ENCODE data around the gene SCRN1. TPM values are rescaled to one million over a fixed set of nuclear protein-coding genes. Genes with fewer than 3 reads are reported as not detected.
A peak's percentile ranks its signal among the peaks of the same experiment; 100 is the strongest.

Gene SCRN1
- total RNA-seq, 1 donor from 2014 or later: 0.78 TPM

DNA sequence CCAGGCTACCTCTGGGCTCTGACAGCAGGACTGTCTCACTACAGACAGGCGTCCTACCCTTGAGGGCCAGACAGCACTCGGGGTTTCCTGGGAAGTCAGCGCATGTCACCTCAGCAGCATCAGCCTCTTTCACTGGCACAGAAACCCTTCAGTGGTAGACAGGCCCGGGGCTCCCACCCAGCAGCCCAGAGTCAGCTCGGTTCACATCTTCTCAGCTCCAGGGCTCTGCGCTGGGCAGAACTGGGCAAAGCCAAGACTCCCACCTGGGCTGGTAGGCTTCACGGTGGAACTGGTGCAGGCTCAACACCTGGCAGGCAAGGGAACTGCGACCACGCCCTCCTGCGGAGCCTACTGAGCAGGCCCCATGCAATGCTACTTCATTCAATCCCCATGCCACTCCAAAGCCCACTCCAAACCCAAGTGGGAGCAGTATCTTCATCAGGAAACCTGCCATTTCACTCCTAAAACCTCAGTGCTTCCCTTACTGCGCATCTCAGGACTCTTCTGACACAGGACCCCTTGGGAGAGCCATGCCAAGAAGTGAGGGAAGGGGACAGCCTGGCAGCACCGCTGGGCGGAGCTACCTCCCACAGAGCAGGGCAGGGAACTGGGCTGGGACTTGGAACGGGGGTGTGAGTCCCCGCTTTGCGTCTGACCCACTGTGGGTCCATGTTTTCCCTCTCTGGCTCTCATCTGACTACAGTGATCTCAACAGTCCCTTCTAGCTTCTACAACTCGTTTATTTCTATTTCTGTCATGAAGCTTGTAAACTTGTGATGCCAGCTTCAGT lies 60.4 kb downstream of the SCRN1 start:
- intact Hi-C loops (cut with micrococcal nuclease): no loop called here
- H3K27me3 Mint-ChIP-seq (ENCODE audit: insufficient read depth): peaks cover 1% of the 10 kb centered on the region
- H3K27ac Mint-ChIP-seq: no peak overlapping the region
- no peaks in the 10 kb centered on the region for H3K36me3 Mint-ChIP-seq (ENCODE audit: low read depth)
- no peaks in the 10 kb centered on the region for H3K9me3 Mint-ChIP-seq
- no peaks in the 10 kb centered on the region for H3K4me1 Mint-ChIP-seq (ENCODE audit: low read depth)
- no peak overlapping the region for H3K4me3 Mint-ChIP-seq
- DNase-seq (ENCODE audit: low spot score): no peak

DNA sequence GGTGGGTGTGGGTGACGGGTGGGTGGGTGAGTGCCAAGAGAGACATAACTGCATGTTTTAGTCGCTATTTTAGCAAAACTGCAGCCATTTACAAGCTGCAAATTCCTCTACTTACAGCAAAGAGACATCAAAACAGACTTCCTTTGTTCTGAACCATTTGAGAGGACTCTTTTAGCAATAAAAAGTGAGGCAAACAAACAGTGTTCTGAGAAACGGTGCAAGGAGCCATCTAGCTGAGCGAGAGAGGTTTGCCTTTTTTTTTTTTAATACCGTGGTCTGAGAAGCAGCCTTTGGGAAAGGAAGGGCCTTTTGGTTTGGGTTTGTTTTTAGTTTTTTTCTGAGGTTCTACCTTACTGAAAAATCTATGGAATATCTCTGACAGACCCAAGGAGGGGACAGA lies 62.9 kb downstream of the SCRN1 start:
- H3K27ac Mint-ChIP-seq: no peak overlapping the region
- H3K36me3 Mint-ChIP-seq (ENCODE audit: low read depth): no peaks in the 10 kb centered on the region
- H3K27me3 Mint-ChIP-seq (ENCODE audit: insufficient read depth): no peaks in the 10 kb centered on the region
- H3K9me3 Mint-ChIP-seq: no peaks in the 10 kb centered on the region
- intact Hi-C loops (cut with micrococcal nuclease): no loop called here
- H3K4me3 Mint-ChIP-seq: no peak overlapping the region
- no peaks in the 10 kb centered on the region for H3K4me1 Mint-ChIP-seq (ENCODE audit: low read depth)
- DNase-seq (ENCODE audit: low spot score): no peak

DNA sequence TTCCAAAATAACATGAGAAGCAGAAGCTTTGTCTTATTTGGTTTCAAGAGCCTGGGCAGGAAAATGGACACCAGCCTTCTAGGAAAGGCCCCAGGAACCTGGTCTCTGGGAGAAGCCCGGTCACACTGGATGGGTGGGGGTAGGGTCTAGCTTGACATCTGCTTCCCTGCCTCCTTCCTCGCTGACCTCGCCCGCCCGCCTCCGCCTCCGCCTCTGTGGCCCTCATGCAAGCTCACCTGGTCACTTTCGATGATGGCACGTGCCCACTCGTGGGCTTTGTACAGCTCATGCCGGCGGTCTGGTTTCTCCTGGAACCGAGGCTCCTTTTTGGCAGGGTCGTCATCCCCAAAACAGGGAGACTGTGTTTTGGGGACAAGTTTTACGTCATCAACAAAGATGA lies 63.4 kb downstream of the SCRN1 start:
- intact Hi-C loops (cut with micrococcal nuclease): no loop called here
- Mint-ChIP-seq H3K9me3 (no peaks in the 10 kb centered on the region), H3K36me3 (ENCODE audit: low read depth) (no peaks in the 10 kb centered on the region), H3K27me3 (ENCODE audit: insufficient read depth) (no peaks in the 10 kb centered on the region), H3K4me1 (ENCODE audit: low read depth) (no peaks in the 10 kb centered on the region), H3K27ac (no peak overlapping the region), H3K4me3 (no peak overlapping the region)
- no peak for DNase-seq (ENCODE audit: low spot score)

DNA sequence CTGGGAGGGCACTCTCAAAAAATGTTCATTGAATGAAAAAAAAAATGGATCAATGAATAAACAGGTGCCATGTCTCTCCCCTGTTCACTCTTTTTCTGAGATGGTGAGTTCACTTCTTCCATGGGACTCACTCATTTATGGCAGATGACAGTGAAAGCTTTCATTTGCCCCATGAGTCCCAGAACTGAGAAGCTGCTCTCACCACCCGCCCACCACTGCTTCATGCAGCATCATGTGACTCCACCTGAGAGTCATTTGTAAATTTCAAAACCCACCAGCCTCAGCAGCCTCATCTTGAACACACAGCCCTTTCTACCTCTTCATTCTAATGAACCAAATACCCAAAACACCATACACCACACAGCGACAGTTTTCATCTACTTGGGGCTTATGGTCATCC lies 64.9 kb downstream of the SCRN1 start:
- no peaks in the 10 kb centered on the region for H3K36me3 Mint-ChIP-seq (ENCODE audit: low read depth)
- no peak overlapping the region for H3K4me3 Mint-ChIP-seq
- DNase-seq (ENCODE audit: low spot score): no peak
- no peaks in the 10 kb centered on the region for H3K4me1 Mint-ChIP-seq (ENCODE audit: low read depth)
- no peaks in the 10 kb centered on the region for H3K9me3 Mint-ChIP-seq
- intact Hi-C loops (cut with micrococcal nuclease): loop anchor here (5.0 kb wide), 1 partner anchor 138 kb away; no protein-coding TSS in a partner anchor
- H3K27ac Mint-ChIP-seq: no peak overlapping the region
- H3K27me3 Mint-ChIP-seq (ENCODE audit: insufficient read depth): no peaks in the 10 kb centered on the region

DNA sequence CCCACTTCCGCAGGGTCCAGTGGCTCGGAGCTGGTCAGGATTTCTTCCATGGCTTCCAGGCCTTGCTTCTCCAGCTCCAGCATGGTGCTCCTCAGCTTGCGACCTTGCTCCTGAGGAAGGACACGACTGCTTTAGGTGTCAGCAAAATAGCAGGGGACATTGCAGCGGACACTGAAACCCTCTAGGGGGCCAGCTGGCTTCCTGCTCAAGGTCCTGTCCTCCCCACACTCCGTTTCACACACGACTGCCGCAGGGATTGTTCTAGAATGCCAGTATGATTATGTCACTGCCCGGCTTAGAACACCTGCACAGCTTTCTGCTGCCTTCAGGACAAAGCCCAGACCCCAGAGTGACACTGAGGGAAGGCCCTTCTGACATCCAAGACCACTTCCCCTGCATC lies 65.6 kb downstream of the SCRN1 start:
- no peaks in the 10 kb centered on the region for H3K27me3 Mint-ChIP-seq (ENCODE audit: insufficient read depth)
- H3K4me3 Mint-ChIP-seq: no peak overlapping the region
- no peaks in the 10 kb centered on the region for H3K9me3 Mint-ChIP-seq
- no peaks in the 10 kb centered on the region for H3K36me3 Mint-ChIP-seq (ENCODE audit: low read depth)
- H3K4me1 Mint-ChIP-seq (ENCODE audit: low read depth): no peaks in the 10 kb centered on the region
- DNase-seq (ENCODE audit: low spot score): no peak
- no peak overlapping the region for H3K27ac Mint-ChIP-seq
- intact Hi-C loops (cut with micrococcal nuclease): loop anchor here (5.0 kb wide), 1 partner anchor 138 kb away; no protein-coding TSS in a partner anchor

DNA sequence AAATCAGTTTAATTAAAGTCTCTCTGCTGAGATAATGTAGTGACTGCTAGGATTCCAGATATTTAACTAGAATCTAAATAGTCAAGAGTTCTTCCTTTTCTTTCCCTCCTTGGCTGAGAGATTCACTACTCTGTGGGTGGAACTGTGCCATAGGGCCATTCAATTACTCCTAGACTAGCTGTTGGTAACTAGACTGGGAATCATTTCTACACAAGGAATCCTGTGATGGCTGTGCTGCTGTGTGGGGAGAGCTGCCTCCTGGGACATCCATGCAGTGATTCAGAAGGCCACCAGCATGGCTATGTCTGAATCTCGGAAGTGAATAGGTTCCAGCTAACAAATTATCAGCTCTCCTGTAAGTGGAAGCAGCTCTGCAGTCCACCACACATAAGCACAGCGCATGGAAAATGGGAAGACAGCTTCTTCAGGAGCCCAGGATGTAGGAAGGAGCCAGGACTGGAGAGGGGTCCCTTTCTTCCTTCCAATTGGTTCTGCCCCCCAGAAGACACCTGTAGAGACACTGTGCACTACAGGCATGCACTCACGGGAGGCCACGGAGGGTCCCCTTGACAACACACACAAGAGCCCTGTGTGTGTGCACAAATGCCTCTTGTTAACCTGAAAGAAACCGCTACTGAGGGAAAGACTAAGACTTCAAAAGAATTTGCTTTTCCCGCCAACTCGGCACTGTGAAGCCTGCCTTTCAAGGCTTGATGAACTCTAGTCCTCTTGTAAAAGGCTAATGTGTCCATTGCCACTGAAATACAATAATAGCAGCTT lies 66.5 kb downstream of the SCRN1 start:
- no peak overlapping the region for H3K4me3 Mint-ChIP-seq
- no peaks in the 10 kb centered on the region for H3K36me3 Mint-ChIP-seq (ENCODE audit: low read depth)
- H3K27ac Mint-ChIP-seq: no peak overlapping the region

DNA sequence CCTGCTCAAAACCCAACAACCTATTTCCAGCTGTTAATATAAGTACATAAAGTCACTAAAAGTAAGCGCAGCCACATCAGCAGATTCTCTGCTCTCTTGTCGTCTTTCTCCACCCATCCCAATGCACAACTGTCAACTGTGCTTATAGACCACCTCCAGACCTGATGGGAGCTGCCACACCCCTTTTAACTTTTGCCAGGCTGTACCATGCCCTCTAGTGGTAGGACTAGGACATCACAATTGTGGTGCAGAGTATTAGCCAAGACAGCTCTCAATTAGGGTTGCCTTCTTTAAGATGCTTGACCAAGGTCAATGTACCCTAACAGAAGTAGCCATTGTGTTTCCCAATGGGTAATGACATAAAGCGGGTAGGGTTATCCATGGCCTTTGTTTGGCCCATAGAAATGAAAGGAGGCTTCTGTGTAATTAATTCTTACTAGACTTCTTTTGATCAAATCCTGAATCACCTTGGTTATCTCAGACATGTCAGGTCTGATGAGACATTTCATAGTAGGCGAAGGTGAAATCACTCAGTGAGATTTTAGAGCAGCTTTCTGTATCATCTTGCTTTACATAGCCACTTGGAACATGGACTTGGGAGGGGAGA lies 68.1 kb downstream of the SCRN1 start:
- Mint-ChIP-seq H3K27me3 (ENCODE audit: insufficient read depth) (no peaks in the 10 kb centered on the region), H3K4me1 (ENCODE audit: low read depth) (no peaks in the 10 kb centered on the region), H3K4me3 (no peak overlapping the region), H3K27ac (no peak overlapping the region), H3K36me3 (ENCODE audit: low read depth) (no peaks in the 10 kb centered on the region), H3K9me3 (no peaks in the 10 kb centered on the region)
- intact Hi-C loops (cut with micrococcal nuclease): loop anchor here (1.0 to 5.0 kb wide), 3 partner anchors 141 to 287 kb away; no protein-coding TSS in a partner anchor
- peak; percentile 23 for DNase-seq (ENCODE audit: low spot score)

More for the DNA sequence above, 66.5 kb downstream of the SCRN1 start:
- no peak for DNase-seq (ENCODE audit: low spot score)
- intact Hi-C loops (cut with micrococcal nuclease): loop anchor here (5.0 kb wide), 1 partner anchor 139 kb away; no protein-coding TSS in a partner anchor
- H3K9me3 Mint-ChIP-seq: no peaks in the 10 kb centered on the region
- no peaks in the 10 kb centered on the region for H3K4me1 Mint-ChIP-seq (ENCODE audit: low read depth)
- H3K27me3 Mint-ChIP-seq (ENCODE audit: insufficient read depth): no peaks in the 10 kb centered on the region

DNA sequence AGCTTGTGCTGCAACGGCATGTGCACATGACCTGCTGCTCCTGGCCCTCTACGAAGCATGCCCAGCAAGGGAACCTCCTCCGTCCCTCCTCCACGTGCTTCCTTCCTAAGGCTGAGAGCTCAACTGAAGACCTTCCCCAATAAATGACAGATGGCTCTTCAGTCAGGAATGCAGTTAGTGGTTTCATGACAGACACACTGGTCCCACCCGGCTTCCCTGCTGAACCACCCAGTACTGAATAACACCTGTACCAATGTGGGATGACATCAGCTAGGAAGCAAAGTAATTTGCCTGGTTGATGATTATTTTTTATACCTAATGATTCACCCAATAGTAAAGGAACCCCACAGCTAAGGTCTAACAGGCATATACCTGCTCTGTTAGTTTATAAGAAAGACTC lies 69.1 kb downstream of the SCRN1 start:
- no peak for DNase-seq (ENCODE audit: low spot score)
- Mint-ChIP-seq H3K4me1 (ENCODE audit: low read depth) (no peaks in the 10 kb centered on the region), H3K9me3 (no peaks in the 10 kb centered on the region), H3K4me3 (no peak overlapping the region), H3K27me3 (ENCODE audit: insufficient read depth) (peaks cover 2% of the 10 kb centered on the region), H3K36me3 (ENCODE audit: low read depth) (no peaks in the 10 kb centered on the region), H3K27ac (no peak overlapping the region)
- intact Hi-C loops (cut with micrococcal nuclease): loop anchor here (2.0 to 5.0 kb wide), 2 partner anchors 142 to 286 kb away; no protein-coding TSS in a partner anchor

DNA sequence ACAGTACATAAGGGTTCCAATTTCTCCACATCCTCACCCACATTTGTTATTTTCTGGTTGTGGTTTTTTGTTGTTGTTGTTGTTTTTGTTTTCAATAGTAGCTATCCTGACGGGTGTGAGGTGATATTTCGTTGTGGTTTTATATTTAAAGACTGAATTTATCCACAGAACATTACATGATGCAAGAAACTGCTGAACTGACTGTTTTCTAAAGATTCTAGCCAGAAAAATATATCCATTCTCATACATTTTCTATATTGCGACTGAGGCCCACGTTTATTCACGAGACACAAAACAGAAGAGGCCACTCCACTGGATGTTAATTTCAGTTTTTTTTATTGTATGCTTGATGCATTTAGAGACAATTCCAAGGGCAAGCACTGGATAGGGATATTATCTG lies 69.8 kb downstream of the SCRN1 start:
- H3K27me3 Mint-ChIP-seq (ENCODE audit: insufficient read depth): peaks cover 5% of the 10 kb centered on the region
- no peak for DNase-seq (ENCODE audit: low spot score)
- no peaks in the 10 kb centered on the region for H3K4me1 Mint-ChIP-seq (ENCODE audit: low read depth)
- intact Hi-C loops (cut with micrococcal nuclease): loop anchor here (2.0 to 5.0 kb wide), 2 partner anchors 143 to 285 kb away; no protein-coding TSS in a partner anchor
- no peak overlapping the region for H3K27ac Mint-ChIP-seq
- no peak overlapping the region for H3K4me3 Mint-ChIP-seq
- no peaks in the 10 kb centered on the region for H3K9me3 Mint-ChIP-seq
- H3K36me3 Mint-ChIP-seq (ENCODE audit: low read depth): no peaks in the 10 kb centered on the region

DNA sequence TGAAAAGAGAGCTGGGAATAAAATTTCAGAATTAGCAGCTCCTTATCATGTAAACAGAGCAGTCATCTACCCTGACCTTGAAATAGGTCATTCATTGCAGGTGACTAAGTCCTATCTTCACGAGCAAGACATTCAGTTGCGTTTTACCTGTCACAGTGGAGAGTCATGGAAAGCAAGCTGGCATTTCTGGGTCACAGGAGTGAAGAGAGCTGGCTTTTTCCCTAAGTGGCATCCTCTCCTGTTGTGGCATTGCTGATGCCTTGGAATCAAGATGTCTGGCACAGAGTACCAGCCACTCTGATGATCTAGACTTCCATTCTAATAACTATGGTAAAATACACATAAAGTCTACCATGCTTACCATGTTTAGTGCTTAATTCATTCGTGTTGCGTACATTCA lies 70.8 kb downstream of the SCRN1 start:
- H3K27ac Mint-ChIP-seq: no peak overlapping the region
- no peaks in the 10 kb centered on the region for H3K36me3 Mint-ChIP-seq (ENCODE audit: low read depth)
- DNase-seq (ENCODE audit: low spot score): no peak
- intact Hi-C loops (cut with micrococcal nuclease): no loop called here
- no peaks in the 10 kb centered on the region for H3K4me1 Mint-ChIP-seq (ENCODE audit: low read depth)
- H3K27me3 Mint-ChIP-seq (ENCODE audit: insufficient read depth): peaks cover 5% of the 10 kb centered on the region
- no peak overlapping the region for H3K4me3 Mint-ChIP-seq
- no peaks in the 10 kb centered on the region for H3K9me3 Mint-ChIP-seq

DNA sequence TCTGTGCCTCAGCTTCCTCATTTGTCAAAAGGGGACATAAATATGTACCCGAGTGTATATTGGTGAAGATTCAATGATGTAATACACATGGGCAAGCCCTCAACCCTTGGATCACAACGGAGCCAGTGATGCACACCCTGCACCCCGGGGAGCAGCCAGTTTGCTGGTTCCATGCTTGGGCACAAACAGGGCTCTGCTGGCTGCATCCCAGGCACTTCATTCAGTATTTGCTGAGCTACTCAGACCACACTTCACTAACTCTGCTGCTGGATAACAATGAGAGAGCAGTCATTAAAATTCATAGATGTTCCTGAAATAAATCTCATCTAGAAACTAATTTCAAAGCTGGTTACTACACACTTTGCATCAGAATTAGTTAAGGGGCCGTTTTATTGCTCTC lies 72.0 kb downstream of the SCRN1 start:
- no peak for DNase-seq (ENCODE audit: low spot score)
- Mint-ChIP-seq H3K27ac (no peak overlapping the region), H3K27me3 (ENCODE audit: insufficient read depth) (peaks cover 5% of the 10 kb centered on the region), H3K4me1 (ENCODE audit: low read depth) (no peaks in the 10 kb centered on the region), H3K9me3 (no peaks in the 10 kb centered on the region), H3K36me3 (ENCODE audit: low read depth) (no peaks in the 10 kb centered on the region), H3K4me3 (no peak overlapping the region)
- intact Hi-C loops (cut with micrococcal nuclease): no loop called here

DNA sequence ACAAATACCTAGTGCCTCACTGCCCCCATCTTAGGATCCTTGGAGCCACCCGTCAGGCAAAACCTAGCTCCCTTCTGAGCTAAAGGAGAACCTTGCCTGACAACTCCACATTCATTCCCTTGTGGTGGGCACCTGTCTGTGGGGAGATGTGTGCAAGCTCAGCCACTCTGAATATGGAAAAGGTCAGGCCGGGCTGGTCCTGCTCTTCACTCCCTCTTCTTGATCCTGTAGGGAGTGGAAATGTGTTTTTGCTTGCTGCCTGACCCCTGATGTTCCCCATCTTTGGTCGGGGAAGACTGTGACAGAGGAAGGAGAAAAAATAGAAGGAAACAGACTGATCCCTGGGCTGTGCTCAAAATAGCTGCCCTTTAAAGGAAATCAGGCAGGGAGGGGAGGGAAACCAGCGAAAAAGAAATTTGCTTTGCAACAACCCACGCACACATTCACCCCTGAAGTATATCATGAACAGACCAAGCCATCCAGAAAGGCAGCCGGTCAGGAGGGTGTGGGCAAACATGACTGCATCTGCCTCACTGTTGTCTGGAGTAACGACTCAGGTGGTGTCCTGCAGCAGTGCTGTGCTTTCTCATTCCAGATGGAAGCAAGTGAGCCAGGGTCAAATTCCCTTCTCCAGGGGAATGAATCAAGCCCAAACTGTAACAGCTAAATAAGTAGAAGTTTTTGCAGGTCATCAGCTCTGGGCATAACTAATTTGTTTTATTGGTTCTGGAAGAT lies 74.0 kb downstream of the SCRN1 start:
- Mint-ChIP-seq H3K4me1 (ENCODE audit: low read depth) (no peaks in the 10 kb centered on the region), H3K27ac (no peak overlapping the region), H3K9me3 (no peaks in the 10 kb centered on the region), H3K4me3 (no peak overlapping the region), H3K27me3 (ENCODE audit: insufficient read depth) (peaks cover 5% of the 10 kb centered on the region), H3K36me3 (ENCODE audit: low read depth) (no peaks in the 10 kb centered on the region)
- intact Hi-C loops (cut with micrococcal nuclease): no loop called here
- no peak for DNase-seq (ENCODE audit: low spot score)
